ENCODE data around the gene OR1K1. TPM values are rescaled to one million over a fixed set of nuclear protein-coding genes. Genes with fewer than 3 reads are reported as not detected.
A peak's percentile ranks its signal among the peaks of the same experiment; 100 is the strongest.

The OR1K1 gene, protein sequence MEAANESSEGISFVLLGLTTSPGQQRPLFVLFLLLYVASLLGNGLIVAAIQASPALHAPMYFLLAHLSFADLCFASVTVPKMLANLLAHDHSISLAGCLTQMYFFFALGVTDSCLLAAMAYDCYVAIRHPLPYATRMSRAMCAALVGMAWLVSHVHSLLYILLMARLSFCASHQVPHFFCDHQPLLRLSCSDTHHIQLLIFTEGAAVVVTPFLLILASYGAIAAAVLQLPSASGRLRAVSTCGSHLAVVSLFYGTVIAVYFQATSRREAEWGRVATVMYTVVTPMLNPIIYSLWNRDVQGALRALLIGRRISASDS
- not detected for total RNA-seq
- long read RNA-seq, partial matches to known transcripts: 0 of 1 reads
- long read RNA-seq, other reads (novel, unspliced or antisense): 0 of 1 reads

GRCh38 chr9:122800066-122801060, at the start of gene OR1K1:
TSS of gene OR1K1 (plus strand) at chr9:122800123. CDS start at chr9:122800123, 0 bp downstream.
- Histone ChIP-seq H3K4me1 (no peaks in the 10 kb centered on the region), H3K27me3 (no peaks in the 10 kb centered on the region), H3K9me3 (no peaks in the 10 kb centered on the region), H3K36me3 (no peaks in the 10 kb centered on the region), H3K27ac (no peak within 1 kb of the TSS), H3K4me3 (no peak within 1 kb of the TSS)
- intact Hi-C loops (cut with DNase I): loop anchor here (10.0 kb wide), 1 partner anchor 336 kb away; no protein-coding TSS in a partner anchor
- ATAC-seq: peak; percentile 26
- no peak for DNase-seq
- TF ChIP-seq, protein P1, sequence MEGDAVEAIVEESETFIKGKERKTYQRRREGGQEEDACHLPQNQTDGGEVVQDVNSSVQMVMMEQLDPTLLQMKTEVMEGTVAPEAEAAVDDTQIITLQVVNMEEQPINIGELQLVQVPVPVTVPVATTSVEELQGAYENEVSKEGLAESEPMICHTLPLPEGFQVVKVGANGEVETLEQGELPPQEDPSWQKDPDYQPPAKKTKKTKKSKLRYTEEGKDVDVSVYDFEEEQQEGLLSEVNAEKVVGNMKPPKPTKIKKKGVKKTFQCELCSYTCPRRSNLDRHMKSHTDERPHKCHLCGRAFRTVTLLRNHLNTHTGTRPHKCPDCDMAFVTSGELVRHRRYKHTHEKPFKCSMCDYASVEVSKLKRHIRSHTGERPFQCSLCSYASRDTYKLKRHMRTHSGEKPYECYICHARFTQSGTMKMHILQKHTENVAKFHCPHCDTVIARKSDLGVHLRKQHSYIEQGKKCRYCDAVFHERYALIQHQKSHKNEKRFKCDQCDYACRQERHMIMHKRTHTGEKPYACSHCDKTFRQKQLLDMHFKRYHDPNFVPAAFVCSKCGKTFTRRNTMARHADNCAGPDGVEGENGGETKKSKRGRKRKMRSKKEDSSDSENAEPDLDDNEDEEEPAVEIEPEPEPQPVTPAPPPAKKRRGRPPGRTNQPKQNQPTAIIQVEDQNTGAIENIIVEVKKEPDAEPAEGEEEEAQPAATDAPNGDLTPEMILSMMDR (IDR thresholded peaks at IDR 0.05): no peak

DNA sequence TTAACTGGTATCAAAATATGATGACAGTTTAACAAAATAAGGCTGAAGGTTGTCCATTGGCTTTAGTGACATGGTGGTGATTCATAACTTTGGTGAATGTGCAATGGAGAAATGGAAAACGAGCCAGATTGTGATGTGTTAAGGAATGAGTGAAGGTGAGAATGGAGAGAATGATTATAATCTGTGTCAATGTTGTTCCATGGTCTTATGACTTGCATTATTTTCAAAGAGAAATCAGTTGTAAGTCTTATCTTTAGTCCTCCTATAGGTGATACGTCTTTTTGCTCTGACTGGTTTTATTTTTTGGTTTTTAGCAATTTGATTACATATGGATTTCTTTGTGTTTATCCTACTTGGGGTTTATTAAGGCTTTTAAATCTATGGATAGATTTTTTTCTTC, 45.1 kb upstream of the OR1K1 start:
- ATAC-seq (no peak), DNase-seq (no peak)
- no peak overlapping the region for H3K4me3 ChIP-seq
- H3K27ac ChIP-seq: no peak overlapping the region
- intact Hi-C loops (cut with DNase I): no loop called here
- H3K36me3 ChIP-seq: no peaks in the 10 kb centered on the region
- TF ChIP-seq, protein P1 (IDR thresholded peaks at IDR 0.05): no peak
- H3K4me1 ChIP-seq: no peaks in the 10 kb centered on the region
- peaks cover 9% of the 10 kb centered on the region for H3K9me3 ChIP-seq
- no peaks in the 10 kb centered on the region for H3K27me3 ChIP-seq

DNA sequence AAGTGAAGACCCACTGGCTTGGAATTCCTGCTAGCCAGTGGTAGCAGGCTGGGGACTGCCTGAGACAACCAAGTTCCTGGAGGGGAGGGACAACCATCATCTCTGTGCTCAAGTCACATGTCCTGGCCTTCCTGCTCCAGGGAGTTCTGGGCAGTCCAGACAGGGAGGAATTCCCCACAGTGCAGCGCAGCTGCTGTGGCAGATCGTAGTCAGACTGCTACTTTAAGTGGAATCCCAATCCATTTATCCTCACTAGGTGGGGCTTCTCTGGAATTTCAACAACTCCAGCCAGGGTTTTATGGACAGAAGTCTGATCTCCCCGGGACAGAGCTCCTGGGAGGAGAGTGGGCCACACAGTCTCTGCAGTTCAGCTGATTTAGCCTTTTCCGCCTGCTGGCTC, 32.1 kb upstream of the OR1K1 start:
- TF ChIP-seq, protein P1 (IDR thresholded peaks at IDR 0.05): no peak
- Histone ChIP-seq H3K27ac (no peak overlapping the region), H3K4me1 (no peaks in the 10 kb centered on the region), H3K4me3 (no peak overlapping the region), H3K27me3 (no peaks in the 10 kb centered on the region), H3K36me3 (no peaks in the 10 kb centered on the region), H3K9me3 (peaks cover 14% of the 10 kb centered on the region)
- DNase-seq (no peak), ATAC-seq (no peak)
- intact Hi-C loops (cut with DNase I): no loop called here

- Histone ChIP-seq H3K36me3 (no peaks in the 10 kb centered on the region), H3K27ac (no peak overlapping the region), H3K4me1 (no peaks in the 10 kb centered on the region), H3K27me3 (no peaks in the 10 kb centered on the region), H3K9me3 (peaks cover 11% of the 10 kb centered on the region), H3K4me3 (no peak overlapping the region)
- DNase-seq (no peak), ATAC-seq (no peak)
- TF ChIP-seq, protein P1 (IDR thresholded peaks at IDR 0.05): no peak
- intact Hi-C loops (cut with DNase I): no loop called here
Observed at GRCh38 chr9:122777052-122777451, 22.9 kb upstream of the OR1K1 start.

GRCh38 chr9:122777935-122778627, 21.8 kb upstream of the OR1K1 start:
- Histone ChIP-seq H3K27me3 (no peaks in the 10 kb centered on the region), H3K9me3 (peaks cover under 1% of the 10 kb centered on the region), H3K4me3 (no peak overlapping the region), H3K4me1 (no peaks in the 10 kb centered on the region), H3K36me3 (no peaks in the 10 kb centered on the region), H3K27ac (no peak overlapping the region)
- TF ChIP-seq, protein P1 (IDR thresholded peaks at IDR 0.05): no peak
- peak; percentile 49 for ATAC-seq
- DNase-seq: no peak
- intact Hi-C loops (cut with DNase I): no loop called here
